GM06990 (cell line): ENCODE data around the gene TMEM169.

Experiments
- DNase-seq: peaks from one replicate; pipeline ENCODE4 v3.0.0-alpha.2; 2011; ENCODE audit not compliant: insufficient read length; ENCODE audit errors: extremely low read depth
- H3K27me3 ChIP-seq: replicated peaks from 2 replicates; pipeline ENCODE4 v1.6.0; 2011; ENCODE audit warnings: low read length; ENCODE audit not compliant: control insufficient read depth, insufficient read depth
- H3K36me3 ChIP-seq: 2 replicates; pipeline ENCODE4 v1.5.1; 2011; ENCODE audit warnings: low read length; ENCODE audit not compliant: control insufficient read depth, insufficient read depth
- H3K4me3 ChIP-seq: replicated peaks from 2 replicates; pipeline ENCODE4 v1.5.1; 2011; ENCODE audit warnings: low read depth, mild to moderate bottlenecking, control low read depth, low read length
- TF ChIP-seq, protein P1 (sequence below): IDR thresholded peaks from 2 replicates; pipeline ENCODE4 v1.5.1; 2011; ENCODE audit warnings: low read length, control low read depth, mild to moderate bottlenecking, inconsistent platforms; ENCODE audit not compliant: insufficient read depth, poor library complexity, severe bottlenecking

TMEM169 gene

DNA sequence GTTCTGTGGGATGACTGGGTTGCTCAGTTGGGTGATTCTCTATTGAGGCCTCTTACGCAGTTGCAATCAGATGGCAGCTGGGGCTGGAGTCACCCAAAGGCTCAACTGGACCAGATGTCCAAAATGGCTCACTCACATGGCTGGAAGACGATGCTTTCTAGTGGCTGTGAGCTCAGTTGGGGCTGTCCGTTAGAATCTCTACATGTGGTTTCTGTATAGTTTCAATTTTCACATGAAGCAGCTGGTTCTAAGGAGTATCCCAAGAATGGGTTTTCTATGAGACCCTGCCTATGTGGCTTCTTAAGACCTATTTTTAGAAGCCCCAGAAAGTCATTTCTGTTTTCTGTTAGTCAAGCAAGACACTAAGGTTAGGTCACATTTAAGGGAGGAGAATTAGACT is 31.9 kb downstream of the TMEM169 start:
- Histone ChIP-seq H3K4me3 (no peak overlapping the region), H3K36me3 (peaks cover 21% of the 10 kb centered on the region), H3K27me3 (no peaks in the 10 kb centered on the region)
- peak; percentile 84 for DNase-seq
- TF ChIP-seq, protein P1, sequence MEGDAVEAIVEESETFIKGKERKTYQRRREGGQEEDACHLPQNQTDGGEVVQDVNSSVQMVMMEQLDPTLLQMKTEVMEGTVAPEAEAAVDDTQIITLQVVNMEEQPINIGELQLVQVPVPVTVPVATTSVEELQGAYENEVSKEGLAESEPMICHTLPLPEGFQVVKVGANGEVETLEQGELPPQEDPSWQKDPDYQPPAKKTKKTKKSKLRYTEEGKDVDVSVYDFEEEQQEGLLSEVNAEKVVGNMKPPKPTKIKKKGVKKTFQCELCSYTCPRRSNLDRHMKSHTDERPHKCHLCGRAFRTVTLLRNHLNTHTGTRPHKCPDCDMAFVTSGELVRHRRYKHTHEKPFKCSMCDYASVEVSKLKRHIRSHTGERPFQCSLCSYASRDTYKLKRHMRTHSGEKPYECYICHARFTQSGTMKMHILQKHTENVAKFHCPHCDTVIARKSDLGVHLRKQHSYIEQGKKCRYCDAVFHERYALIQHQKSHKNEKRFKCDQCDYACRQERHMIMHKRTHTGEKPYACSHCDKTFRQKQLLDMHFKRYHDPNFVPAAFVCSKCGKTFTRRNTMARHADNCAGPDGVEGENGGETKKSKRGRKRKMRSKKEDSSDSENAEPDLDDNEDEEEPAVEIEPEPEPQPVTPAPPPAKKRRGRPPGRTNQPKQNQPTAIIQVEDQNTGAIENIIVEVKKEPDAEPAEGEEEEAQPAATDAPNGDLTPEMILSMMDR, result no peak

DNA sequence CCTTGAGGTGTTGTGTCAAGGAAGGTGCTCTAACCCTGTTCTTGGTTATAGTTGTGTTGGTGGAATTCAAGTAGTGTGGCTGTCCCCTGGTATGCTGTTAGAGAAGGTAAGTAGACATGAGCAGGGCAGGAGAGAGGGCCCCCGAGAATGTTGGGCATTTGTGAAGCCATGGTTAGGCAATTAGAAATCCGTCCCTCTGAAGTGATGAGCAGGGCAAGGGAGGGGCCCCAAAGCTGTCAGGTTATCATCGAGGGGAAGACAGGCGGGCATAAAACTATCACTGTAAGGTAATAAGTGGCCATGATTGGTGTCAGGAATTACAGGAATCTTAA is 32.6 kb downstream of the TMEM169 start:
- TF ChIP-seq, protein P1, result no peak
- Histone ChIP-seq H3K36me3 (peaks cover 24% of the 10 kb centered on the region), H3K27me3 (no peaks in the 10 kb centered on the region), H3K4me3 (peak overlapping the region; percentile 34; the same call in 1 of the 2 replicates)
- DNase-seq, result no peak

DNA sequence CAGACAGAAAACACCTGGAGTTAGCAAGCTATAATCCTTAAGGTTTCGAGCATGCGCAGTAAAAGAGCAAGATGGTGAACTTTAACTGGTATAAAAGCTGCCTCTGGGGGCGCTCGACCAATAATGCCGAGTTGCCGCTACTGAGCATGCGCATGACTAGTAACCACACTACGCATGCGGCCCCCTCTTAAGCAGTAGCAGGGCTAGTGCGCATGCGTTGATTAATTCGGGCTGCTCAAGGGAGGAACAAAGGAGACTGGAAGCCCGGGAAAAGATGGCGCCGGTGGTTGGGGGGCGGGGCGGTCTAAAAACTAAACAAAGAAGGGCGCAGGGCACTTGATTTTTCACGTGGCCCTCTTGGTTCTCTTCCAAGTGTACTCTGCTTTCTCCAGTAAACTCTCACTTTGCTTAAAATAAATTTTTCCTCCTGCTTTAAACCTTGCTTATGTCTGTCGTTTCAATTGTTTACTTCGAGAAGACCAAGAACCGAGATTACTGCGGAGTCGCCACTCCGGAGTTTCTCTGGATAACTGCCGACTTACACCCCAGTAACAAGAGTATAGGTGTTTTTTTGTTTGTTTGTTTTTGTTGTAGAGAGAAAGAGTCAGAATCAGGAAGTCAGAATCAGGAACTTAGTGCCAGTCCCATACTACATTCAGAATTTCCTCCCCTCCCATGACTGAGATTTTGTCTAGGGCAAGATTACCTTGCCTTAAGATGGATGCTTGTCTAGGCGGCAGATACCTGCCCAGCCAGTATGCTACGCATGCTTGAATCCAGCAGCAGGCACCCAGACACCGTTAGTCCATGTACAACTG is 33.2 kb downstream of the TMEM169 start:
- peak; percentile 83 for DNase-seq
- Histone ChIP-seq H3K36me3 (peaks cover 24% of the 10 kb centered on the region), H3K27me3 (no peaks in the 10 kb centered on the region), H3K4me3 (peak overlapping the region; percentile 55)
- TF ChIP-seq, protein P1, result peak; percentile 82

DNA sequence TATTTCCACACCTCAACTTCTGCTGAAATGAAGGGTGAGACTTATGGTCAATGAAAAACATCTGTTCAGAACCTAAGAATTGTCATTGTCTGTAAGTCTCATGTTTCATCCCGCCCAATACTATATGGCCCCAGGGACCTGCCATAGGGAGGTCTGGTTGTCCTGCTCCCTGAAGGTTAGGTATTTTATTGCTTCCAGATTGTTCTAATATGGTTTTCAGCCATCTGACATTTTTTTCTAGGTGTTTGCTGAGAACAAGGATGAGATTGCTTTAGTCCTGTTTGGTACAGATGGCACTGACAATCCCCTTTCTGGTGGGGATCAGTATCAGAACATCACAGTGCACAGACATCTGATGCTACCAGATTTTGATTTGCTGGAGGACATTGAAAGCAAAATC is 34.7 kb downstream of the TMEM169 start:
- H3K27me3 ChIP-seq, result no peaks in the 10 kb centered on the region
- no peak overlapping the region for H3K4me3 ChIP-seq
- H3K36me3 ChIP-seq, result peaks cover 26% of the 10 kb centered on the region
- no peak for DNase-seq
- TF ChIP-seq, protein P1, result no peak

DNA sequence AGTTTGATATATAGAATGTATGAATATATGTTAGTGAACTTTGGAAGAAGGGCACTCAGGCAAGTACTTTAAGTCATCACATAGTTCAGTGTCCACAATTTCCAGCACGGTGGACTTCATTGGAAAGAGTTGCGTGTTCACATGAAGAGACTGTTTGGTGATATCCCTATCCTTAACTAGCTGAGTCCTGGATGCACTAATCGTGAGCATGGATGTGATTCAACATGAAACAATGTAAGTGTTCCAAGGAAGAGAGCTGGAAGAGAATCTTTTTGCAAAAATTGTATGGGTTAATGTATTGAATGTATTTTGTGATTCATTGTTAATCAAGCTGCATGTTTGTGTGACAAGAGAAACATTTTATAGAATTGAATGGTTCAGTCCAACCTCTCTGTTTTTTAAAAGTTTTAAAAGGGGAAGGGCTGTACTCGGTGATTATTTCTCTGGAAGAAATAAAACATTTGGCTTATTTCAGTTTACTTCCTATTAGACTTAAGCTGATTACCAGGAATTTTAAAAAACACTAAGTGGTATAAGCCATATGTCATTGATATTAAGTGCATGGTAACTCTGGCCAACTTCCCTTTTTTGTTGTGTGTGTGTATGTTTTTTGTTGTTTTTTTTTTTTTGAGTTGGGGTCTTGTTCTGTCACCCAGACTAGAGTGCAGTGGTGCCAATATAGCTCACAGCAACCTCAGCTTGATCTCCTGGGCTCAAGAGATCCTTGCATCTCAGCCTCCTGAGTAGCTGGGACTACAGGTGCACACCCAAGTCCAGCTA is 36.0 kb downstream of the TMEM169 start:
- TF ChIP-seq, protein P1, result no peak
- Histone ChIP-seq H3K4me3 (no peak overlapping the region), H3K27me3 (no peaks in the 10 kb centered on the region), H3K36me3 (peaks cover 24% of the 10 kb centered on the region)
- DNase-seq, result no peak
